ENCODE measurements around the gene B3GNT5. TPM values are rescaled to one million over a fixed set of nuclear protein-coding genes. Genes with fewer than 3 reads are reported as not detected.

Gene B3GNT5
- total RNA-seq, 2 experiments from 2014 or later: 0.60 to 0.73 TPM

DNA sequence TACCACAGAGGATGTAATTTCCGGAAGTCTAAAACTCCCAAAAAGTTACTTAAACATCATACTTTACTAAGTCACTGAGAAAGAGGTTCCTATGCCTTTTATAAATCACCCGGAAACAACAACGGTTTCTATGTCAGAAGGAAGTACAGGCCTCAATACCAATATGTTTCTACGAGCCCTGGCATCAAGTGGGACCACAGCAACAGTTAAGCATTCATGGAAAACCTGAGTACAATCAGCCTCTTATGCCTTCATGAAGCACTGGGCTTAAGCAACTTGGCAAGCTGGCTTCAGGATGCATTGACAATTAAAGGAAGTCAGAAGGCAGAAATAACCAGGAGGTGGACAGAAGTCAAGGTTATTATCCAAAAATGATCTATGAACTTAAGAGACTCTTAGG, 19.1 kb upstream of the B3GNT5 start:
- no peak overlapping the region for H3K4me3 ChIP-seq (ENCODE audit: low read length)
- Mint-ChIP-seq H3K9me3 (no peaks in the 10 kb centered on the region), H3K36me3 (ENCODE audit: low read depth) (no peaks in the 10 kb centered on the region), H3K4me1 (ENCODE audit: low read depth) (no peaks in the 10 kb centered on the region), H3K27ac (no peak overlapping the region), H3K27me3 (no peaks in the 10 kb centered on the region), H3K4me3 (no peak overlapping the region)
- no peaks in the 10 kb centered on the region for H3K27me3 ChIP-seq (ENCODE audit: control insufficient read depth in 1 of 2, insufficient read depth in 2 of 2, low read length in 2 of 2)
- CTCF ChIA-PET: no interaction called here
- no peaks in the 10 kb centered on the region for H3K36me3 ChIP-seq (ENCODE audit: insufficient read depth, low read length)
- ATAC-seq (ENCODE audit: poor library complexity) (no peak), DNase-seq (no peak)
- no peaks in the 10 kb centered on the region for H3K9me3 ChIP-seq (ENCODE audit: control insufficient read depth in 1 of 2, insufficient read depth in 1 of 2, low read length in 2 of 2)
- POLR2A ChIA-PET: no interaction called here
- intact Hi-C loops (cut with DNase I, micrococcal nuclease): no loop called here
- no peaks in the 10 kb centered on the region for H3K4me1 ChIP-seq (ENCODE audit: insufficient read depth, low read length)
- no peak overlapping the region for H3K27ac ChIP-seq (ENCODE audit: low read depth in 1 of 2, low read length in 2 of 2)
- TF ChIP-seq, protein P1, sequence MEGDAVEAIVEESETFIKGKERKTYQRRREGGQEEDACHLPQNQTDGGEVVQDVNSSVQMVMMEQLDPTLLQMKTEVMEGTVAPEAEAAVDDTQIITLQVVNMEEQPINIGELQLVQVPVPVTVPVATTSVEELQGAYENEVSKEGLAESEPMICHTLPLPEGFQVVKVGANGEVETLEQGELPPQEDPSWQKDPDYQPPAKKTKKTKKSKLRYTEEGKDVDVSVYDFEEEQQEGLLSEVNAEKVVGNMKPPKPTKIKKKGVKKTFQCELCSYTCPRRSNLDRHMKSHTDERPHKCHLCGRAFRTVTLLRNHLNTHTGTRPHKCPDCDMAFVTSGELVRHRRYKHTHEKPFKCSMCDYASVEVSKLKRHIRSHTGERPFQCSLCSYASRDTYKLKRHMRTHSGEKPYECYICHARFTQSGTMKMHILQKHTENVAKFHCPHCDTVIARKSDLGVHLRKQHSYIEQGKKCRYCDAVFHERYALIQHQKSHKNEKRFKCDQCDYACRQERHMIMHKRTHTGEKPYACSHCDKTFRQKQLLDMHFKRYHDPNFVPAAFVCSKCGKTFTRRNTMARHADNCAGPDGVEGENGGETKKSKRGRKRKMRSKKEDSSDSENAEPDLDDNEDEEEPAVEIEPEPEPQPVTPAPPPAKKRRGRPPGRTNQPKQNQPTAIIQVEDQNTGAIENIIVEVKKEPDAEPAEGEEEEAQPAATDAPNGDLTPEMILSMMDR (IDR thresholded peaks at IDR 0.05): no peak

DNA sequence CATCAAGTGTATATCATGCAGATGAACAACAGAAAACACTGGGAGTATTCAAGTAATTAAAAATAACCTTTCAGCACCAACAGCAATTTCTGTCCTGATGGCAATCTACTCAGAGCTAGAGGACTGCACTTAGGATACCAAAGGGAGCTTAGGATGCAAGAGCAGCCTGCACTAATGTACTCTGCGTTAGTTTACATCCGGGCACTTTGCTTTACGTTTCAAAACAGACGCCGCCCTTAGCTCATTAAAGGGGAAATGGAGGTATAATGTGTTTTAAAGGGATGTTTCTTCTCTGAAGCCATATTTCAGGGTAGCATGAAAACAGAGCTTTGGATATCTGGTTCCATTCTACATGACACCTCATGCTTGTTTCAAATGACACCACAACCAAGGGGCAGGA, 14.0 kb upstream of the B3GNT5 start:
- H3K9me3 Mint-ChIP-seq: peaks cover 8% of the 10 kb centered on the region
- POLR2A ChIA-PET: interaction anchor here (0.6 kb wide), 1 partner anchor 206 kb away, joined by 3 read pairs; no protein-coding TSS in a partner anchor
- peaks cover 5% of the 10 kb centered on the region for H3K36me3 Mint-ChIP-seq (ENCODE audit: low read depth)
- Histone ChIP-seq H3K9me3 (ENCODE audit: control insufficient read depth in 1 of 2, insufficient read depth in 1 of 2, low read length in 2 of 2) (peaks cover 13 to 14% of the 10 kb centered on the region in 2 experiments), H3K4me1 (ENCODE audit: insufficient read depth, low read length) (no peaks in the 10 kb centered on the region), H3K27ac (ENCODE audit: low read depth in 1 of 2, low read length in 2 of 2) (no peak overlapping the region), H3K27me3 (ENCODE audit: control insufficient read depth in 1 of 2, insufficient read depth in 2 of 2, low read length in 2 of 2) (no peaks in the 10 kb centered on the region), H3K36me3 (ENCODE audit: insufficient read depth, low read length) (no peaks in the 10 kb centered on the region), H3K4me3 (ENCODE audit: low read length) (no peak overlapping the region)
- DNase-seq: no peak
- CTCF ChIA-PET: interaction anchor here (0.7 kb wide), 1 partner anchor 21 kb away, joined by 3 read pairs; no protein-coding TSS in a partner anchor
- intact Hi-C loops (cut with DNase I, micrococcal nuclease): no loop called here
- no peak overlapping the region for H3K4me3 Mint-ChIP-seq
- no peak for ATAC-seq (ENCODE audit: poor library complexity)
- H3K27me3 Mint-ChIP-seq: peaks cover 11% of the 10 kb centered on the region
- H3K4me1 Mint-ChIP-seq (ENCODE audit: low read depth): no peaks in the 10 kb centered on the region
- TF ChIP-seq, protein P1 (IDR thresholded peaks at IDR 0.05): no peak
- H3K27ac Mint-ChIP-seq: no peak overlapping the region

DNA sequence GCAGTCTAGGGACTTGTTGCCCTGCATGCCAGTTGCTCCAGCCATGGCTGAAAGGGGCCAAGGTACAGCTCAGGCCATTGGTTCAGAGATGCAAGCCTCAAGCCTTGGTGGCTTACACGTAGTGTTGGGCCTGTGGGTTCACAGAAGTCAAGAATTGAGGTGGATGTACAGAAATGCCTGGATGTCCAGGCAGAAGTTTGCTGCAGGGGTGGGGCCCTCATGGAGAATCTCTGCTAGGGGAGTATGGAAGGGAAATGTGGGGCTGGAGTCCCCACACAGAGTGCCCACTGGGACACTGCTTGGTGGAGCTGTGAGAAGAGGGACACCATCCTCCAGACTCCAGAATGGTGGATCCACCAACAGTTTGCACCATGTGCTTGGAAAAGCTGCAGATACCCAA, 10.6 kb upstream of the B3GNT5 start:
- DNase-seq: no peak
- Histone ChIP-seq H3K27me3 (ENCODE audit: control insufficient read depth in 1 of 2, insufficient read depth in 2 of 2, low read length in 2 of 2) (no peaks in the 10 kb centered on the region), H3K4me1 (ENCODE audit: insufficient read depth, low read length) (no peaks in the 10 kb centered on the region), H3K9me3 (ENCODE audit: control insufficient read depth in 1 of 2, insufficient read depth in 1 of 2, low read length in 2 of 2) (peaks cover 13 to 14% of the 10 kb centered on the region in 2 experiments), H3K4me3 (ENCODE audit: low read length) (no peak overlapping the region), H3K36me3 (ENCODE audit: insufficient read depth, low read length) (no peaks in the 10 kb centered on the region), H3K27ac (ENCODE audit: low read depth in 1 of 2, low read length in 2 of 2) (no peak overlapping the region)
- CTCF ChIA-PET: interaction anchor here (0.9 kb wide), 1 partner anchor 140 kb away, joined by 4 read pairs; no protein-coding TSS in a partner anchor
- TF ChIP-seq, protein P1 (IDR thresholded peaks at IDR 0.05): no peak
- Mint-ChIP-seq H3K4me3 (no peak overlapping the region), H3K27me3 (peaks cover 11% of the 10 kb centered on the region), H3K9me3 (peaks cover 8% of the 10 kb centered on the region), H3K4me1 (ENCODE audit: low read depth) (no peaks in the 10 kb centered on the region), H3K27ac (no peak overlapping the region), H3K36me3 (ENCODE audit: low read depth) (peaks cover 5% of the 10 kb centered on the region)
- intact Hi-C loops (cut with DNase I, micrococcal nuclease): no loop called here
- no peak for ATAC-seq (ENCODE audit: poor library complexity)
- POLR2A ChIA-PET: no interaction called here
